ENCODE data around the gene LENG9. TPM values are rescaled to one million over a fixed set of nuclear protein-coding genes. Genes with fewer than 3 reads are reported as not detected.
A peak's percentile ranks its signal among the peaks of the same experiment; 100 is the strongest.
"Not testable (repeated sequence)": the region's sequence is repeated elsewhere in the genome, so short reads cannot be mapped to it uniquely, and the experiment has no call there.

Gene LENG9
- total RNA-seq, 4 donors from 2014 or later = 2.6 to 9.1 (median 4.5) TPM

DNA sequence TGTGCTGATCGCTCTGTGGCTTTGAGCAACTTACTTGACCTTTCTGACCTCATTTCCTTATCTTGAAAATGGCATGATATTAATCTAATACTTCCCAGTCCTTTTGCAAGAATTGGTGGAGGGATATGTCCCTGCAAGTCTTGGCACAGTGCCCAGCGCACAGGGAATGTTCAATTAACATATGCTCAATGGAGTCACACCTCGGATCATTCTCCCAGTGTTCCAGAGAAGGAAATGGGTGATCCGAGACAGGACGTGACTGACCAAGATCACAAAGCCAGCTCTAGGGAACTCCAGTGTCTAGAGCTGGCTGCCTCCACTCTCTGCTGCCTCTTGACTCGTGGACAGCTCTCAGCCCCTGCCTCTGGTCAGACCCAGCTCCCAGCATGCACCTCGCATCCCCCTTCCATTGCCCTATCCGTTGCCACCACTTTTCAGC lies 5.9 kb upstream of the LENG9 start:
- H3K36me3 ChIP-seq = no peaks in the 10 kb centered on the region
- peaks cover 0 to 49% (median 6%) of the 10 kb centered on the region in 3 donors for H3K4me1 ChIP-seq
- no peak for TF ChIP-seq POLR2AphosphoS5 (IDR thresholded peaks at IDR 0.05)
- TF ChIP-seq POLR2A (IDR thresholded peaks at IDR 0.05) = no peak
- TF ChIP-seq, protein P1, sequence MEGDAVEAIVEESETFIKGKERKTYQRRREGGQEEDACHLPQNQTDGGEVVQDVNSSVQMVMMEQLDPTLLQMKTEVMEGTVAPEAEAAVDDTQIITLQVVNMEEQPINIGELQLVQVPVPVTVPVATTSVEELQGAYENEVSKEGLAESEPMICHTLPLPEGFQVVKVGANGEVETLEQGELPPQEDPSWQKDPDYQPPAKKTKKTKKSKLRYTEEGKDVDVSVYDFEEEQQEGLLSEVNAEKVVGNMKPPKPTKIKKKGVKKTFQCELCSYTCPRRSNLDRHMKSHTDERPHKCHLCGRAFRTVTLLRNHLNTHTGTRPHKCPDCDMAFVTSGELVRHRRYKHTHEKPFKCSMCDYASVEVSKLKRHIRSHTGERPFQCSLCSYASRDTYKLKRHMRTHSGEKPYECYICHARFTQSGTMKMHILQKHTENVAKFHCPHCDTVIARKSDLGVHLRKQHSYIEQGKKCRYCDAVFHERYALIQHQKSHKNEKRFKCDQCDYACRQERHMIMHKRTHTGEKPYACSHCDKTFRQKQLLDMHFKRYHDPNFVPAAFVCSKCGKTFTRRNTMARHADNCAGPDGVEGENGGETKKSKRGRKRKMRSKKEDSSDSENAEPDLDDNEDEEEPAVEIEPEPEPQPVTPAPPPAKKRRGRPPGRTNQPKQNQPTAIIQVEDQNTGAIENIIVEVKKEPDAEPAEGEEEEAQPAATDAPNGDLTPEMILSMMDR (IDR thresholded peaks at IDR 0.05) = no peak
- TF ChIP-seq EP300 (IDR thresholded peaks at IDR 0.05) = no peak
- H3K27ac ChIP-seq = peak overlapping the region in 3 of 4 donors; percentile 57 to 86 (median 67)
- ATAC-seq = peak; percentile 1
- H3K27me3 ChIP-seq = peaks cover 45% of the 10 kb centered on the region
- no peak overlapping the region for H3K4me3 ChIP-seq
- 47 to 53% methylated on average over 4 to 8 of the region's 8 CpGs for WGBS, 2 donors (ENCODE audit: low coverage in 1 of 2)
- H3K9me3 ChIP-seq = no peaks in the 10 kb centered on the region

DNA sequence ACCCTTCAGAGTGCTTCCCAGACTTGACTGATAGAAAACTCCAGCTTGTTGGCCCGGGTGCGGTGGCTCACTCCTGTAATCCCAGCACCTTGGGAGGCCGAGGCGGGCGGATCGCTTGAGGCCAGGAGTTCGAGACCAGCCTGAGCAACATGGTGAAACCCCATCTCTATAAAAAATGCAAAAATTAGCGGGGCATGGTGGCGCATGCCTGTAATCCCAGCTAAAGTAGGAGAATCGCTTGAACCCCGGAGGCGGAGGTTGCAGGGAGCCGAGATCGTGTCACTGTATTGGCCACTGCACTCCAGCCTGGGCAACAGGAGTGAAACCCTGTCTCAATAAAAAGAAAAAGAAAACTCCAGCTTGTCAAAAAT lies 2.5 kb upstream of the LENG9 start:
- not testable (repeated sequence) for H3K4me3 ChIP-seq, H3K9me3 ChIP-seq, ATAC-seq
- H3K27ac ChIP-seq = peak overlapping the region in 1 of 4 donors; percentile 99
- peaks cover 0 to 70% (median 16%) of the 10 kb centered on the region in 3 donors for H3K4me1 ChIP-seq
- peaks cover 0 to 13% of the 10 kb centered on the region in 2 donors for H3K36me3 ChIP-seq
- H3K27me3 ChIP-seq = peaks cover 22% of the 10 kb centered on the region
- WGBS, 2 donors (ENCODE audit: low coverage in 1 of 2) = 90 to 93% methylated on average over 3 to 7 of the region's 14 CpGs

DNA sequence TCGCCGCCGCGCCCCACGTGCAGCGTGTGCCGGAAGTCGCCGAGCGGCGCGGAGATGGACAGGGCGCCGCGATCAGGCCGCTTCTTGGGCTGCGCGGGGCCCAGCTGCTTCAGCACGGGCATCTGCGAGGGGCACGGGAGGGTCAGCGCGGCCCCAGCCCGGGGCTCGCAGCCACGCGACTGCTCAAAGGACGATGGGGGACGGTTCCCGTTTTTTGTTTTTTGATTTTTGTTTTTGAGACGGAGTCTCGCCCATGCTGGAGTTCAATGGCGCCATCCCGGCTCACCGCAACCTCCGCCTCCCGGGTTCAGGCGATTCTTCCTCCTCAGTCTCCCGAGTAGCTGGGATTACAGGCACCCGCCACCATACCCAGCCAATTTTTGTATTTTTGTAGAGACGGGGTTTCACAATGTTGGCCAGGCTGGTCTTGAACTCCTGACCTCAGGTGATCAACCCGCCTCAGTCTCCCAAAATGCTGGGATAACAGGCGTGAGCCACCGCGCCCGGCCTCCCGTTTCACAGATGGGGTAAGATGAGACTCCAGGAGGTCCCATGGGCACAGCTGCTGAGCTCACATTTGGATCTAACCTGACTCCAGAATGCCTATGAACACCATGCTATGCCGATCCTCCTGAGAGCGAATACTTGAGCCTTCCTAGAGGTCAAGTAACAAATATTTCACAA lies 2.0 kb upstream of the LENG9 start:
- Histone ChIP-seq H3K4me3 (peak overlapping the region in 1 of 2 donors; percentile 85), H3K27me3 (peaks cover 17% of the 10 kb centered on the region), H3K9me3 (no peaks in the 10 kb centered on the region), H3K4me1 (peaks cover 0 to 70% (median 17%) of the 10 kb centered on the region in 3 donors), H3K36me3 (peaks cover 0 to 19% of the 10 kb centered on the region in 2 donors), H3K27ac (peak overlapping the region in 1 of 4 donors; percentile 99)
- TF ChIP-seq, protein P1 (IDR thresholded peaks at IDR 0.05) = no peak
- no peak for TF ChIP-seq EP300 (IDR thresholded peaks at IDR 0.05)
- TF ChIP-seq POLR2AphosphoS5 (IDR thresholded peaks at IDR 0.05) = no peak
- TF ChIP-seq POLR2A (IDR thresholded peaks at IDR 0.05) = no peak
- ATAC-seq = no peak
- WGBS, 2 donors (ENCODE audit: low coverage in 1 of 2) = 83 to 88% methylated on average over 4 to 11 of the region's 49 CpGs

DNA sequence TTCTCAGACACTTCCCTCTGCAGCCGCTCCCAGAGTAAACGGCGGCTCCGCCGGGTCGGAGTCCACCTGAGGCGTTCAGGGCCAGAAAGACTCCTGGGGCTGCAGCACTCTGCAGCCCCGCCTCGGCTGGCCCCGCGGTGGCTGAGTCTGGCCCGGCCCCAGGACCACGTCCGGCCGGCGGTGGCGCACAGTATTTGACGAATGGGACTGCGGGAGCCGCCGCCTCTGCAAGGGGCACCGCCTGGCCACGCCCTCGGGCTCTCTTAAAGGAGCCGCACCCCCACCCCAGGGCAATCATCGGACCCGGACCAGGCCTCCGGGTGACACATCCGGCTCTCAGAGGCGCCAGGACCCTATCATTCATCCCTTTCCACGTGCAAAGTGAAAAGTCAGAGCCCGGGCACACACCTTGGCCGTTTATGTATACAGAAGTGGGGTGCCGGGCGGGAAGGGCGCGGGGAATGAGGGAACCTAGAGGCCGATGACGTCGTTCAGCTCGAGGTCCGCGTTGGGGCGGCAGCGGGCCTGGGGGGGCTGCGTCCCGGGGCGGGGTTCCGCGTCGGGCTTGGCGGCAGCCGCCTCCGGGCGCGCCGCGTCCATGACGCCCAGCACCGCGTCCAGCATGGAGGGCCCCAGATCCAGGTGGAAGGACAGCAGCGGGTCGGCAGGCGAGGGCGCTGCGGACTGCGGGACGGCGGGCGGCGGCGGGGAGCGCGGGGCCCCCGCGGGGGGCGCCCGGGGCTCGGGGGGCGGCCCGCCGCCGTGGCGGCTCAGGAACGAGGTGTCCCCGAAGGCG lies 1.2 kb upstream of the LENG9 start:
- H3K4me1 ChIP-seq = peaks cover 0 to 70% (median 17%) of the 10 kb centered on the region in 3 donors
- peak; percentile 41 for TF ChIP-seq POLR2AphosphoS5 (IDR thresholded peaks at IDR 0.05)
- no peak for TF ChIP-seq POLR2A (IDR thresholded peaks at IDR 0.05)
- TF ChIP-seq, protein P1 (IDR thresholded peaks at IDR 0.05) = peak in 2 of 4 experiments; percentile 8 to 29

DNA sequence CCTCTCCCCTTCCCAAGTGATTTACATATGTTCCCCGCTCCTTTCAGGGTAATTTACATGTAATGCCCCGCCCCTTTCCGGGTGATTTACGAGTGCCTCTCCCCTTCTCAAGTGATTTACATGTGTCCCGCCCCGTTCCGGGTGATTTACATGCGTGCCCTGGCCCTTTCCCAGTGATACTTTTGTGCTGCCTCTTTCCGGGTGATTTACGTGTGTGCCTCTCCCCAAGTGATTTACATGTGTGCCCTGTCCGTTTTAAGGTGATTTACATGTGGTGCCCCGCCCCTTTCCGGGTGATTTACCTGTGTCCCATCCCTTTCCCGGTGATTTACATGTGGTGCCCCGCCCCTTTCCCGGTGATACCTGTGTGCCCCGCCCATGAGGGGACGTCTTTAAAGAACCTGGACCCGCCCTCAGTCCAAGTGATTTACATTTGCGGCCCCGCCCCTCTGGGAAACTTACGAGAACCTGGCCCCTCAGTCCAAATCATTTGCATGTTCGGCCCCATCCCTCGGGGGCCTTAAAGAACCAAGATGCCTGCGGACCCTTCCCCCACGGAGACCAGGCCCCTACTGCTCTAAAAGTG lies 559 bp upstream of the LENG9 start:
- 0 to 2% methylated on average over 5 to 21 of the region's 26 CpGs for WGBS, 2 donors (ENCODE audit: low coverage in 1 of 2)
- TF ChIP-seq POLR2AphosphoS5 (IDR thresholded peaks at IDR 0.05) (no peak), POLR2A (IDR thresholded peaks at IDR 0.05) (no peak), EP300 (IDR thresholded peaks at IDR 0.05) (no peak)
- TF ChIP-seq, protein P1 (IDR thresholded peaks at IDR 0.05) = no peak

More for the DNA sequence above, 1.2 kb upstream of the LENG9 start:
- WGBS, 2 donors (ENCODE audit: low coverage in 1 of 2) = 60% methylated on average over 4 of the region's 87 CpGs; no CpG with 5 or more reads in 1 of the 2 donors
- peak; percentile 80 for ATAC-seq
- peaks cover 9% of the 10 kb centered on the region for H3K27me3 ChIP-seq
- peak overlapping the region; percentile 34 to 85 for H3K4me3 ChIP-seq
- H3K9me3 ChIP-seq = no peaks in the 10 kb centered on the region
- H3K36me3 ChIP-seq = peaks cover 0 to 26% of the 10 kb centered on the region in 2 donors
- peak overlapping the region; percentile 16 to 99 (median 97) for H3K27ac ChIP-seq

More for the DNA sequence above, 559 bp upstream of the LENG9 start:
- Histone ChIP-seq H3K4me1 (peaks cover 0 to 70% (median 17%) of the 10 kb centered on the region in 3 donors), H3K27ac (peak overlapping the region; percentile 16 to 99 (median 97)), H3K36me3 (peaks cover 0 to 33% of the 10 kb centered on the region in 2 donors), H3K9me3 (no peaks in the 10 kb centered on the region), H3K4me3 (peak overlapping the region; percentile 34 to 85), H3K27me3 (peaks cover 2% of the 10 kb centered on the region)
- ATAC-seq = peak; percentile 42

Measured in gastroesophageal sphincter (tissue), 4 donors.